Testis (tissue), 2 donors: ENCODE data around the gene LAMA5.

Experiments used
- POLR2A ChIP-seq: fragments of 450-650 bp; IDR thresholded peaks from one replicate; pipeline ENCODE4 v1.6.1; 2017; ENCODE audit warnings: antibody characterized with exemption, mild to moderate bottlenecking, moderate library complexity
- TF ChIP-seq, protein P1 (sequence below), 3 experiments: fragments of 450-650 bp in 2 of 3; fragments of 200-600 bp in 1 of 3; sonication (generic) in 1 of 3; IDR thresholded peaks; one replicate each; pipeline ENCODE4 v1.5.1; 2016 to 2019; ENCODE audit warnings: antibody characterized with exemption in 3 of 3, mild to moderate bottlenecking in 2 of 3, moderate library complexity in 1 of 3

DNA sequence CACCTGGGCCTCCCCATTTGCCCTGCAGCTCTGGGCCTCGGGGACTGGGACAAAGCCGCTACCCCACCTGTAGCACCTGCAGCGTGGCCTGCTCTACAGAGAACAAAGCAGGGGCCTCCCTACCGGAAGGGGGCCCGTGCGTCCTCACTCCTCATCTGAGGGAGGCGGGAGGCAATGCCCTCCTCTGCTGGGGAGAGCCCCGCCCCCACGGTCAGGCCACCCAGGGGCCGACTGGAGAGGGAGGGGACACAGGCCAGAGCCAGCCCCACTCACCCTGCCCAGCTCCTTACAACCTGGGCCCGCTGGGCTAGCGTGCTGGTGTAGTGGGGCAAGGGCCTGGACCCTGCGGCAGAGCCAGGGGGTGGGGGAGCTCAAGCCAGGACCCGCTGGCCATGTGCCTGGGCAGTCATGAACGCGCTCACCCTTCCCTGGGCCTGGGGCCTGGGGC is 8.0 kb downstream of the LAMA5 start:
- TF ChIP-seq, protein P1, sequence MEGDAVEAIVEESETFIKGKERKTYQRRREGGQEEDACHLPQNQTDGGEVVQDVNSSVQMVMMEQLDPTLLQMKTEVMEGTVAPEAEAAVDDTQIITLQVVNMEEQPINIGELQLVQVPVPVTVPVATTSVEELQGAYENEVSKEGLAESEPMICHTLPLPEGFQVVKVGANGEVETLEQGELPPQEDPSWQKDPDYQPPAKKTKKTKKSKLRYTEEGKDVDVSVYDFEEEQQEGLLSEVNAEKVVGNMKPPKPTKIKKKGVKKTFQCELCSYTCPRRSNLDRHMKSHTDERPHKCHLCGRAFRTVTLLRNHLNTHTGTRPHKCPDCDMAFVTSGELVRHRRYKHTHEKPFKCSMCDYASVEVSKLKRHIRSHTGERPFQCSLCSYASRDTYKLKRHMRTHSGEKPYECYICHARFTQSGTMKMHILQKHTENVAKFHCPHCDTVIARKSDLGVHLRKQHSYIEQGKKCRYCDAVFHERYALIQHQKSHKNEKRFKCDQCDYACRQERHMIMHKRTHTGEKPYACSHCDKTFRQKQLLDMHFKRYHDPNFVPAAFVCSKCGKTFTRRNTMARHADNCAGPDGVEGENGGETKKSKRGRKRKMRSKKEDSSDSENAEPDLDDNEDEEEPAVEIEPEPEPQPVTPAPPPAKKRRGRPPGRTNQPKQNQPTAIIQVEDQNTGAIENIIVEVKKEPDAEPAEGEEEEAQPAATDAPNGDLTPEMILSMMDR (IDR thresholded peaks at IDR 0.05) = no peak
- no peak for TF ChIP-seq POLR2A
